Transverse colon (tissue), 4 donors: ENCODE results near the gene ATP2A1.

Experiments
- CTCF ChIP-seq, 5 experiments: fragments of 200-600 bp in 3 of 5; fragments of 450-650 bp in 2 of 5; sonication (generic) in 3 of 5; IDR thresholded peaks; 1 replicate in 2 of 5; 2 replicates in 3 of 5; pipeline ENCODE4 v1.5.1; 2016 to 2017; ENCODE audit warnings: antibody characterized with exemption in 5 of 5, inconsistent platforms in 3 of 5, mild to moderate bottlenecking in 2 of 5, moderate library complexity in 1 of 5
- EP300 ChIP-seq: sonication (generic); formaldehyde crosslinking; IDR thresholded peaks from one replicate; pipeline ENCODE4 v1.6.1; 2017; ENCODE audit warnings: antibody characterized with exemption, low read depth
- POLR2A ChIP-seq: fragments of 450-650 bp; IDR thresholded peaks from one replicate; pipeline ENCODE4 v1.6.1; 2016; ENCODE audit warnings: antibody characterized with exemption, mild to moderate bottlenecking, moderate library complexity
- POLR2AphosphoS5 ChIP-seq, 3 donors: sonication (generic); formaldehyde crosslinking; IDR thresholded peaks; one replicate each; pipeline ENCODE4 v1.6.1; 2016; ENCODE audit warnings: antibody characterized with exemption in 3 of 3

- no peak for TF ChIP-seq CTCF (IDR thresholded peaks at IDR 0.05)
- no peak for TF ChIP-seq POLR2A
- no peak for TF ChIP-seq EP300
- TF ChIP-seq POLR2AphosphoS5 (IDR thresholded peaks at IDR 0.05): no peak
Observed at GRCh38 chr16:28838558-28838918, 39.8 kb upstream of the ATP2A1 start.
